ENCODE data around the gene ARID1A. TPM values are rescaled to one million over a fixed set of nuclear protein-coding genes. Genes with fewer than 3 reads are reported as not detected.

ARID1A gene
- total and polyA plus RNA-seq, 9 of the 15 experiments (the other 6 are each of a cell fraction or from before 2014, with no cell fraction given), result 8.3 to 88.3 (median 22.5) TPM

DNA sequence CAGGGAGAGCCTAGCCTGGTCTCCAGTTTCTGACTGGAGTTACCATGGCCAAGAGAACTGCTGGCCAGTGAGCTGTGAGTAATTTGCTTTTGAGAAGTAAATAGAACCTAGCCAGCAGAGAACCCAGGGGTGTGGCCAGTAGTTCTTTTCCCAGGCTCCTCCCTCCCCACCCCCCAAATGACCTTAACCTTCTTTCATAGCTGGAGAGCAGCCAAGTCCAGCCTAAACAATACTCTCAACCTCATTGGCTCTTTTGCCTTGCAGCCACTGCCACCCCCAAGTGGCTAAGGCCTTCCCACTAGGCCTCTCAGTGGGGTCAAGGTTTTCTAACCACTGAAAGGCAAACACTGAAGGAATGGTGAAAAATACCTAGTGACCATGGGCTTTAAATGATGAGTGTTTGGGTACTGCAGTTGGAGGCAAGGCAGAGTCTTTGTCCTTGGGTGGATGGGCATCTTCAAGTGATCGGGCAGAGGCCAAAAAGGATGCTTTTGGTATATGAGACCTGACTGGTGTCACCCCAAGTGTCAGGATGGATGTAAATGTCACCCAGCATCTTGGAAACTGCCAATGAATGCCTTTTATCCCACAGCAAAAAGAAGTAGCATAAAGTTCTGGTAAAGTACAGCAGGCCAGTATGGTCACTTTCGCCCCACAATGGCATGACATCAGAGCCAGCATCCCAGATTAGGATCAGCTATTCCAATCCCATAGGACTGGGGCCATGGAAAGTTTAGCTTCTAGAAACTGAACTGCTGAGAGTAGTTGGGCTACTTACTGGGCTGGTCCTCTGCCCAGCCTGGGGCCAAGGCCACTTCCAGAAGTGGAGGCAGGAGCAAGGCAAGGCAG lies 88.4 kb downstream of the ARID1A start (continued):
- TF ChIP-seq, protein P1, sequence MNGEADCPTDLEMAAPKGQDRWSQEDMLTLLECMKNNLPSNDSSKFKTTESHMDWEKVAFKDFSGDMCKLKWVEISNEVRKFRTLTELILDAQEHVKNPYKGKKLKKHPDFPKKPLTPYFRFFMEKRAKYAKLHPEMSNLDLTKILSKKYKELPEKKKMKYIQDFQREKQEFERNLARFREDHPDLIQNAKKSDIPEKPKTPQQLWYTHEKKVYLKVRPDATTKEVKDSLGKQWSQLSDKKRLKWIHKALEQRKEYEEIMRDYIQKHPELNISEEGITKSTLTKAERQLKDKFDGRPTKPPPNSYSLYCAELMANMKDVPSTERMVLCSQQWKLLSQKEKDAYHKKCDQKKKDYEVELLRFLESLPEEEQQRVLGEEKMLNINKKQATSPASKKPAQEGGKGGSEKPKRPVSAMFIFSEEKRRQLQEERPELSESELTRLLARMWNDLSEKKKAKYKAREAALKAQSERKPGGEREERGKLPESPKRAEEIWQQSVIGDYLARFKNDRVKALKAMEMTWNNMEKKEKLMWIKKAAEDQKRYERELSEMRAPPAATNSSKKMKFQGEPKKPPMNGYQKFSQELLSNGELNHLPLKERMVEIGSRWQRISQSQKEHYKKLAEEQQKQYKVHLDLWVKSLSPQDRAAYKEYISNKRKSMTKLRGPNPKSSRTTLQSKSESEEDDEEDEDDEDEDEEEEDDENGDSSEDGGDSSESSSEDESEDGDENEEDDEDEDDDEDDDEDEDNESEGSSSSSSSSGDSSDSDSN (IDR thresholded peaks at IDR 0.05; ENCODE audit: borderline replicate concordance in 1 of 2, low read depth in 2 of 2, low read length in 2 of 2), result no peak
- TF ChIP-seq ZNF589 (CRISPR knock-in tag; IDR thresholded peaks at IDR 0.05; ENCODE audit: low read depth) (0 out of 2 replicates have a peak, but pooled peaks have one; percentile 38), ZNF184 (CRISPR knock-in tag; IDR thresholded peaks at IDR 0.05) (no peak)

DNA sequence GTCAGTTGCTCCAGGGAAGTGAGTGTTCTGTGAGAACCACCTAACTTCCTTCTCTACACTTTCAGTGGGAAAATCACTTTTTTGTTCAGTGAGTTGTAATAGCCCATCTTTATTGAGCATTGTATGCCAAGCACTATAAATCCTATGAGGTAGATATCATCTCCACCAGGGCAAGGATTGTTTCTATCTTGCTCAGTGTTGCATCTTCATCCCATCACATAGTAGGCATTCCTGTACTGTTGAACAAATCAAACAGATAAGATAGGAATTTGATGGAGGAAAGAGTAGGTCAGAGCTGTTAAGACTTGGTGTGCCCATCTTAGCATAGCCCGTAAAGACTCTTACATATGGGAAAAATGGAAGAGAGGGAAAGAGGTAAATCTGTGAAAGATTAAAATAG lies 89.1 kb downstream of the ARID1A start:
- FAIRE-seq, result no peak
- H3K9me3 ChIP-seq (replicated peaks; ENCODE audit: control insufficient read depth, insufficient read depth, low read depth, low read length), result no peaks in the 10 kb centered on the region
- 74% methylated on average over 1 of the region's 1 CpG for WGBS (ENCODE audit: insufficient coverage, low coverage, missing lambda C conversion rate)
- CTCF ChIA-PET (ENCODE audit: low intra/inter-chr PET ratio), result no interaction called here
- H3K4me2 ChIP-seq (ENCODE audit: insufficient read depth, low read length), result no peak overlapping the region
- POLR2A ChIA-PET, result interaction anchor here (0.5 to 9.2 kb wide), 14 partner anchors 8 to 294 kb away, joined by 3 to 112 read pairs (median 6); partner anchors contain the start of gene ARID1A
- H3K27me3 ChIP-seq (ENCODE audit: control insufficient read depth in 2 of 2, insufficient read depth in 2 of 2, low read length in 2 of 2), result no peaks in the 10 kb centered on the region
- H3K4me1 ChIP-seq (replicated peaks in 1 of 2; ENCODE audit: control insufficient read depth in 2 of 2, insufficient read depth in 2 of 2, low read length in 2 of 2), result peaks cover 53 to 75% of the 10 kb centered on the region in 2 experiments
- peak overlapping the region; percentile 61 for H3K27ac ChIP-seq (ENCODE audit: extremely low read depth, low read depth, low read length)
- H4K20me1 ChIP-seq (replicated peaks; ENCODE audit: control insufficient read depth, insufficient read depth, low read length), result peaks cover 6% of the 10 kb centered on the region; the same call in 1 of the 2 replicates
- TF ChIP-seq E2F3 (CRISPR knock-in tag; IDR thresholded peaks at IDR 0.05) (no peak), GTF2E2 (tag; IDR thresholded peaks at IDR 0.05) (no peak), ZNF431 (CRISPR knock-in tag; IDR thresholded peaks at IDR 0.05) (0 out of 2 replicates have a peak, but pooled peaks have one; percentile 47), KDM1A (IDR thresholded peaks at IDR 0.05) (peak in 1 of 2 experiments; percentile 17; a peak in 1 of 4 replicates), MAZ (CRISPR knock-in tag; conservative IDR thresholded peaks at IDR 0.05 in 1 of 2, IDR thresholded peaks at IDR 0.05 in 1 of 2) (0 out of 4 replicates have a peak, but pooled peaks of 1 of the 2 experiments have one; percentile 4), ZNF668 (CRISPR knock-in tag; IDR thresholded peaks at IDR 0.05) (0 out of 2 replicates have a peak, but pooled peaks have one; percentile 10), MAFK (IDR thresholded peaks at IDR 0.05; ENCODE audit: low read length) (no peak), ZNF583 (CRISPR knock-in tag; IDR thresholded peaks at IDR 0.05) (no peak)
- peaks cover 4% of the 10 kb centered on the region for H3K9me1 ChIP-seq (ENCODE audit: control insufficient read depth, insufficient read depth, low read length)
- peaks cover 40% of the 10 kb centered on the region for H3K36me3 ChIP-seq (ENCODE audit: control insufficient read depth, insufficient read depth, low read length)
- peak overlapping the region in 1 of 2 experiments; percentile 5; a peak in 2 of 4 replicates for H3K9ac ChIP-seq (ENCODE audit: insufficient read depth in 1 of 2, low read depth in 2 of 2, low read length in 2 of 2)
- H2AFZ ChIP-seq (ENCODE audit: low read depth, low read length), result no peak overlapping the region
- no peak overlapping the region for H3K4me3 ChIP-seq
- peaks cover 74% of the 10 kb centered on the region for H3K79me2 ChIP-seq (ENCODE audit: control insufficient read depth, insufficient read depth, low read length)
- in situ Hi-C loops (cut with MboI), result no loop called here
- DNase-seq (ENCODE audit: extremely low read depth in 1 of 4, low spot score in 3 of 4), result no peak
- intact Hi-C loops (cut with micrococcal nuclease), result loop anchor here (5.0 kb wide), 1 partner anchor 298 kb away; no protein-coding TSS in a partner anchor
- no TSS peak for BruUV-seq (replicated peaks)
- no peak for ATAC-seq

Data from K562 (cell line).